Hypothalamus (tissue), 51 donors: Measurements from ENCODE around the gene FBXW7.
"Not testable (repeated sequence)": the region's sequence is repeated elsewhere in the genome, so short reads cannot be mapped to it uniquely, and the experiment has no call there.

Source experiments
- DNase-seq, 51 donors: peaks; one replicate each; lab custom pipeline; 2025; lab: John Stamatoyannopoulos, UW

Gene FBXW7

GRCh38 chr4:152535903-152536544, at the start of gene FBXW7:
Gene FBXW7, minus strand, starts transcription at chr4:152536092. Its CDS starts 124,289 bp downstream, at chr4:152411803.
- DNase-seq: peak; percentile 86 to 99 (median 98)

GRCh38 chr4:152585023-152585441, 49.1 kb upstream of the FBXW7 start:
- DNase-seq: no peak

GRCh38 chr4:152581536-152582160, 45.8 kb upstream of the FBXW7 start:
- no peak for DNase-seq

GRCh38 chr4:152579916-152580315, 44.0 kb upstream of the FBXW7 start:
- no peak for DNase-seq

GRCh38 chr4:152579107-152579764, 43.3 kb upstream of the FBXW7 start:
- no peak for DNase-seq

GRCh38 chr4:152578670-152579069, 42.8 kb upstream of the FBXW7 start:
- DNase-seq: no peak

- DNase-seq: no peak
Observed at GRCh38 chr4:152577708-152578396, 42.0 kb upstream of the FBXW7 start.

GRCh38 chr4:152575533-152575932, 39.6 kb upstream of the FBXW7 start:
- no peak for DNase-seq

- no peak for DNase-seq
Observed at GRCh38 chr4:152573861-152574260, 38.0 kb upstream of the FBXW7 start.

- no peak for DNase-seq
Observed at GRCh38 chr4:152572417-152573086, 36.7 kb upstream of the FBXW7 start.

- no peak for DNase-seq
Observed at GRCh38 chr4:152571770-152572169, 35.9 kb upstream of the FBXW7 start.

- DNase-seq: no peak
Observed at GRCh38 chr4:152571296-152571695, 35.4 kb upstream of the FBXW7 start.

GRCh38 chr4:152565333-152565732, 29.4 kb upstream of the FBXW7 start:
- no peak for DNase-seq

GRCh38 chr4:152564336-152564735, 28.4 kb upstream of the FBXW7 start:
- DNase-seq: no peak

- no peak for DNase-seq
Observed at GRCh38 chr4:152563209-152563608, 27.3 kb upstream of the FBXW7 start.

GRCh38 chr4:152559641-152560040, 23.7 kb upstream of the FBXW7 start:
- DNase-seq: no peak

GRCh38 chr4:152558396-152558795, 22.5 kb upstream of the FBXW7 start:
- DNase-seq: no peak

GRCh38 chr4:152556834-152557233, 20.9 kb upstream of the FBXW7 start:
- DNase-seq: no peak

GRCh38 chr4:152556283-152556682, 20.4 kb upstream of the FBXW7 start:
- no peak for DNase-seq

GRCh38 chr4:152554742-152555141, 18.9 kb upstream of the FBXW7 start:
- DNase-seq: no peak

- not testable (repeated sequence) for DNase-seq
Observed at GRCh38 chr4:152550687-152551086, 14.8 kb upstream of the FBXW7 start.
